ENCODE measurements around the gene ZSCAN26. TPM values are rescaled to one million over a fixed set of nuclear protein-coding genes. Genes with fewer than 3 reads are reported as not detected.

ZSCAN26 gene
- total RNA-seq, 1 experiment from 2014 or later = 14.5 TPM

DNA sequence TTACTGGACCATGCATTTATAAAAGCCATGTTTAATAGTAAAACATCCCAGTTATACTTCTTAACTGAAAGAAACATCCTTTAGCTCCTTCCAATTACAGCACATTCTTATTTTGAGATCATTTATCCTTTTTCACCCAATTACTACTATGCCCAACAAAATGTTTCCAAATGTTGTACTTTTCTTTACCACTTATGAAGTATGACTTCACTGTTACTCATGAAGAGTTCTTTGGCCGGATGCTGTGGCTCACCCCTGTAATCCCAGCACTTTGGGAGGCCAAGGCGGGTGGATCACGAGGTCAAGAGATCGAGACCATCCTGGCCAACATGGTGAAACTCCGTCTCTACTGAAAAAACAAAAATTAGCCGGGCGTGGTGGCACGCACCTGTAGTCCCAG, 50.9 kb downstream of the ZSCAN26 start:
- peak; percentile 55 for DNase-seq (ENCODE audit: low read depth)

GRCh38 chr6:28322661-28323060, 55.7 kb downstream of the ZSCAN26 start:
- DNase-seq (ENCODE audit: low read depth) = no peak

DNA sequence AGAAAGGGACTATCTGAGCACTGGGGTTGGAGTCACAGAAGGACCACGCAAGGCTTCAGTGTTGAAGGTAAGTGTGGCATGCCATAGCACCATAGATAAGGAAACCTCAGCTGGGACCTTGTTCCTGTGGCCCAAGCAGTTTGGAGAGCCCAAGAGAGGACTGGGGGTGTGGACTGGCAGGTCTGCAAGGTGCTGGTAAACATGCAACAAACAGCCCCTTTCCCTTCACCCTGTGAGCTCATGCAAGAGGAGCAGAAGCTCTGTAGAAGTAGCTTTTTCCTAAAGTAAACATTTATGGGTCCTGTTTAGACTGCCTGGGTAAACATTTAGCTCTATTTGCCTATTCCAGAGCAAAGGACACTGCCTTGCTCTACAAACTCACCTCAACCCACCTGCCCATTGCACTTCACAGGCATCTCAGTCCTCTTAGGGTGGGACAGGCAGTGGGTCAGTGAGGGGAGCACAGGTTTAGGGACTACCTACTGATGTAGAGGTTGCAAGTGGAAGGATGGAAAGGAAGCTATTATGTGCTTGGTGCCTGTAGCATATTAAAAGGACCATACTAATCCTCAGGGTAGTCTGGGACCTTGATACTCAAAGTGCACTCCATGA, 57.0 kb downstream of the ZSCAN26 start:
- DNase-seq (ENCODE audit: low read depth) = no peak

DNA sequence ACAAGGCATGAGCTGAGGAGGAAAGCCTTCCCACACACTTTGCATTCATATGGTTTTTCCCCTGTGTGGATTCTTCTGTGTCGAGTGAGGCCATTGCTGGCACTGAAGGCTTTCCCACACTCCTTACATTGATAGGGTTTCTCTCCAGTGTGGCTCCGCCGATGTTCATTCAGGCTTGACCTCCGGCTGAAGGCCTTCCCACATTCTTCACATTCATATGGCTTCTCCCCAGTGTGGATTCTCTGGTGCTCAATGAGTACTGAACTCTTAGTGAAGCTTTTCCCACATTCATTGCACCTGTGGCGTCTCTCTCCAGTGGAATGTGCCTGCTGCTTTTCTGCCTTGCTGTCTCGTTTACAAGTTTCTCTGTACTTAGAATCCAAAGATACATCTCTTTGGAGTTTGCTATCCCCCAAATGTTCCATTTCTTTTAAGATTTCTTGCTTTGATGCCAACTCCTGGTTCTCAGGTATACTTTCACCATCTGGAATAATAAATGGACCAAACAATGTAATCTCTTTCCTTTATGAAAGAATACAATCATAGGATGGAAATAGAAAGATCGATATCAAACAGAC, 59.5 kb downstream of the ZSCAN26 start:
- no peak for DNase-seq (ENCODE audit: low read depth)

Small RNAs within 50 kb of the gene (small RNA-seq; reads per million reads assigned to genes)
- gene AL021997.1 (not detected), gene AL021997.2 (not detected)

Other genes starting within 250 kb of the ZSCAN26 start
- 0.39 and 0.43 TPM in 2 replicates for gene ZNF165, start 186.6 kb upstream of the ZSCAN26 start, total RNA-seq (2014; rRNA removed; shearing (Covaris generic))
- gene ZSCAN16, start 142.5 kb upstream of the ZSCAN26 start, total RNA-seq (2014; rRNA removed; shearing (Covaris generic)) = 1.6 and 3.2 TPM in 2 replicates
- 6.9 and 9.6 TPM in 2 replicates for gene ZKSCAN8, start 125.3 kb upstream of the ZSCAN26 start, total RNA-seq (2014; rRNA removed; shearing (Covaris generic))
- 6.5 and 10.7 TPM in 2 replicates for gene ZSCAN9, start 41.9 kb upstream of the ZSCAN26 start, total RNA-seq (2014; rRNA removed; shearing (Covaris generic))
- gene ZKSCAN4, start 14.9 kb upstream of the ZSCAN26 start, total RNA-seq (2014; rRNA removed; shearing (Covaris generic)) = 3.2 and 4.8 TPM in 2 replicates
- gene NKAPL, start 7.8 kb upstream of the ZSCAN26 start, total RNA-seq (2014; rRNA removed; shearing (Covaris generic)) = not detected in 2 replicates
- gene PGBD1, start 14.4 kb downstream of the ZSCAN26 start, total RNA-seq (2014; rRNA removed; shearing (Covaris generic)) = 6.1 and 6.2 TPM in 2 replicates
- gene ZSCAN31, start 69.0 kb downstream of the ZSCAN26 start, total RNA-seq (2014; rRNA removed; shearing (Covaris generic)) = 4.3 and 7.3 TPM in 2 replicates
- 2.9 and 3.4 TPM in 2 replicates for gene ZKSCAN3, start 82.8 kb downstream of the ZSCAN26 start, total RNA-seq (2014; rRNA removed; shearing (Covaris generic))
- 3.1 and 3.8 TPM in 2 replicates for gene ZSCAN12, start 132.6 kb downstream of the ZSCAN26 start, total RNA-seq (2014; rRNA removed; shearing (Covaris generic))
- 0.43 and 0.84 TPM in 2 replicates for gene ZSCAN23, start 176.3 kb downstream of the ZSCAN26 start, total RNA-seq (2014; rRNA removed; shearing (Covaris generic))
- not detected in 2 replicates for gene GPX6, start 248.7 kb downstream of the ZSCAN26 start, total RNA-seq (2014; rRNA removed; shearing (Covaris generic))

Measured in HT1080 (cell line).